Activated B cell treated with CpG ODN at 0.5 μM for 24 hours (primary cell): ENCODE results near the gene EIF4E2. TPM values are rescaled to one million over a fixed set of nuclear protein-coding genes. Genes with fewer than 3 reads are reported as not detected.
A peak's percentile ranks its signal among the peaks of the same experiment; 100 is the strongest.

Source experiments
- ATAC-seq: fragments of 200-7000 bp; cut with Tn5 transposase; one replicate; pipeline ENCODE4 v1.10.0; 2021; ENCODE audit warnings: low read depth, mild to moderate bottlenecking, moderate library complexity
- CTCF ChIA-PET: fragments of 350-600 bp; sonication (Branson Sonifier 250); formaldehyde crosslinking; loops from one replicate; lab custom pipeline; 2021; ENCODE audit warnings: antibody characterized with exemption; lab: Charles Lee
- POLR2A ChIA-PET: fragments of 350-600 bp; sonication (Branson Sonifier 250); formaldehyde crosslinking; loops from one replicate; lab custom pipeline; 2021; ENCODE audit warnings: antibody characterized with exemption; lab: Charles Lee
- DNase-seq: peaks from one replicate; pipeline ENCODE4 v3.0.0; 2022
- H3K27ac Mint-ChIP-seq: one replicate; pipeline ENCODE4 v1.8.0; 2020; ENCODE audit warnings: mixed read lengths
- H3K27me3 Mint-ChIP-seq: one replicate; pipeline ENCODE4 v1.8.0; 2021; ENCODE audit warnings: mixed read lengths
- H3K36me3 Mint-ChIP-seq: one replicate; pipeline ENCODE4 v1.8.0; 2021; ENCODE audit warnings: low read depth, mixed read lengths
- H3K4me1 Mint-ChIP-seq: one replicate; pipeline ENCODE4 v1.8.0; 2021; ENCODE audit warnings: mixed read lengths
- H3K4me3 Mint-ChIP-seq: one replicate; pipeline ENCODE4 v1.8.0; 2020; ENCODE audit warnings: mild to moderate bottlenecking, mixed read lengths
- H3K9me3 Mint-ChIP-seq: one replicate; pipeline ENCODE4 v1.8.0; 2020; ENCODE audit warnings: mixed read lengths
- CTCF ChIP-seq: fragments of 200-600 bp; IDR thresholded peaks from one replicate; pipeline ENCODE4 v1.8.0; 2022; ENCODE audit warnings: antibody characterized with exemption, mild to moderate bottlenecking
- intact Hi-C: fragments of 100-400 bp; cut with micrococcal nuclease; formaldehyde crosslinking; loops from one replicate; pipeline ENCODE4 v1.15.1; 2024
- total RNA-seq: library from RNA; stranded (reverse); gene quantifications from 2 replicates; pipeline ENCODE4 v1.2.3, GENCODE V29; 2022

Gene EIF4E2
- total RNA-seq, 1 donor from 2014 or later: 63.2 TPM

- CTCF ChIA-PET: interaction anchor here (1.0 kb wide), 1 partner anchor 26 kb away, joined by 3 read pairs; no protein-coding TSS in a partner anchor
- Mint-ChIP-seq H3K4me1 (peaks cover 62% of the 10 kb centered on the region), H3K9me3 (no peaks in the 10 kb centered on the region), H3K36me3 (peaks cover 45% of the 10 kb centered on the region), H3K27me3 (no peaks in the 10 kb centered on the region), H3K4me3 (peak overlapping the region; percentile 98), H3K27ac (peak overlapping the region; percentile 99)
- ATAC-seq: no peak
- intact Hi-C loops: loop anchor here (1.0 to 2.0 kb wide), 5 partner anchors 12 to 769 kb away; partner anchors contain the start of genes GIGYF2 and PDE6D
- POLR2A ChIA-PET: interaction anchor here (1.0 to 1.5 kb wide), 5 partner anchors 13 to 769 kb away, joined by 3 to 11 read pairs (median 4); partner anchors contain the start of gene PDE6D
- TF ChIP-seq CTCF: no peak
- no peak for DNase-seq
These were observed 685 bp upstream of the EIF4E2 start for GRCh38 chr2:232549655-232550353.

GRCh38 chr2:232551250-232551638 is 755 bp downstream of the EIF4E2 start:
- Mint-ChIP-seq H3K27me3 (no peaks in the 10 kb centered on the region), H3K27ac (peak overlapping the region; percentile 99), H3K4me3 (peak overlapping the region; percentile 98), H3K9me3 (no peaks in the 10 kb centered on the region), H3K4me1 (peaks cover 63% of the 10 kb centered on the region), H3K36me3 (peaks cover 47% of the 10 kb centered on the region)
- ChIA-PET CTCF (interaction anchor here (1.2 kb wide), 1 partner anchor 9 kb away, joined by 4 read pairs; no protein-coding TSS in a partner anchor), POLR2A (interaction anchor here (0.6 to 1.5 kb wide), 8 partner anchors 12 to 1087 kb away, joined by 3 to 11 read pairs (median 4); partner anchors contain the start of genes NCL, PDE6D and PTMA)
- DNase-seq: no peak
- TF ChIP-seq CTCF: no peak
- intact Hi-C loops: loop anchor here (1.0 to 2.0 kb wide), 2 partner anchors 146 to 700 kb away; partner anchors contain the start of genes ATG16L1 and GIGYF2
- no peak for ATAC-seq

GRCh38 chr2:232551776-232552175 is 1.3 kb downstream of the EIF4E2 start:
- H3K4me3 Mint-ChIP-seq: peak overlapping the region; percentile 98
- DNase-seq: no peak
- H3K27me3 Mint-ChIP-seq: no peaks in the 10 kb centered on the region
- CTCF ChIA-PET: no interaction called here
- ATAC-seq: no peak
- intact Hi-C loops: loop anchor here (1.0 to 2.0 kb wide), 2 partner anchors 145 to 700 kb away; partner anchors contain the start of genes ATG16L1 and GIGYF2
- H3K9me3 Mint-ChIP-seq: no peaks in the 10 kb centered on the region
- H3K27ac Mint-ChIP-seq: peak overlapping the region; percentile 99
- POLR2A ChIA-PET: no interaction called here
- TF ChIP-seq CTCF: no peak
- H3K4me1 Mint-ChIP-seq: peaks cover 60% of the 10 kb centered on the region
- peaks cover 49% of the 10 kb centered on the region for H3K36me3 Mint-ChIP-seq

GRCh38 chr2:232556426-232556825 is 5.9 kb downstream of the EIF4E2 start:
- Mint-ChIP-seq H3K4me1 (peaks cover 32% of the 10 kb centered on the region), H3K27ac (no peak overlapping the region), H3K9me3 (no peaks in the 10 kb centered on the region), H3K4me3 (no peak overlapping the region), H3K27me3 (no peaks in the 10 kb centered on the region), H3K36me3 (peaks cover 74% of the 10 kb centered on the region)
- intact Hi-C loops: no loop called here
- no peak for TF ChIP-seq CTCF
- ChIA-PET POLR2A (no interaction called here), CTCF (no interaction called here)
- ATAC-seq: no peak
- DNase-seq: no peak
